HG02678 (cell line): ENCODE results near the gene SCNN1B.
A peak's percentile ranks its signal among the peaks of the same experiment; 100 is the strongest.
"Not testable (repeated sequence)": the region's sequence is repeated elsewhere in the genome, so short reads cannot be mapped to it uniquely, and the experiment has no call there.

Source experiments
- ATAC-seq: cut with Tn5 transposase; IDR thresholded peaks from one replicate; pipeline ENCODE4 v1.9.1; 2021; ENCODE audit warnings: mild to moderate bottlenecking, moderate library complexity; ENCODE audit not compliant: unreplicated experiment

Gene SCNN1B

GRCh38 chr16:23302045-23302956, at the start of gene SCNN1B:
Gene SCNN1B (plus strand): TSS chr16:23302302. CDS start chr16:23348600, 46,298 bp downstream.
- ATAC-seq = peak; percentile 59

- no peak for ATAC-seq
Observed at GRCh38 chr16:23252310-23252709, 49.8 kb upstream of the SCNN1B start.

- ATAC-seq = not testable (repeated sequence)
Observed at GRCh38 chr16:23253650-23254049, 48.5 kb upstream of the SCNN1B start.

- no peak for ATAC-seq
Observed at GRCh38 chr16:23254338-23254737, 47.8 kb upstream of the SCNN1B start.

GRCh38 chr16:23255000-23255399, 47.1 kb upstream of the SCNN1B start:
- ATAC-seq = no peak

GRCh38 chr16:23256440-23256839, 45.7 kb upstream of the SCNN1B start:
- ATAC-seq = no peak

- ATAC-seq = no peak
Observed at GRCh38 chr16:23257682-23258081, 44.4 kb upstream of the SCNN1B start.

GRCh38 chr16:23258919-23259237, 43.2 kb upstream of the SCNN1B start:
- ATAC-seq = no peak

GRCh38 chr16:23267647-23268046, 34.5 kb upstream of the SCNN1B start:
- ATAC-seq = no peak

GRCh38 chr16:23268561-23268960, 33.5 kb upstream of the SCNN1B start:
- no peak for ATAC-seq

GRCh38 chr16:23269248-23269953, 32.7 kb upstream of the SCNN1B start:
- ATAC-seq = no peak

- no peak for ATAC-seq
Observed at GRCh38 chr16:23270654-23271053, 31.4 kb upstream of the SCNN1B start.

- ATAC-seq = no peak
Observed at GRCh38 chr16:23274968-23275367, 27.1 kb upstream of the SCNN1B start.

- no peak for ATAC-seq
Observed at GRCh38 chr16:23276821-23277220, 25.3 kb upstream of the SCNN1B start.

- ATAC-seq = no peak
Observed at GRCh38 chr16:23278031-23278430, 24.1 kb upstream of the SCNN1B start.

GRCh38 chr16:23279721-23280153, 22.4 kb upstream of the SCNN1B start:
- no peak for ATAC-seq

GRCh38 chr16:23280483-23280967, 21.6 kb upstream of the SCNN1B start:
- no peak for ATAC-seq

GRCh38 chr16:23282568-23282967, 19.5 kb upstream of the SCNN1B start:
- ATAC-seq = no peak

GRCh38 chr16:23283571-23283970, 18.5 kb upstream of the SCNN1B start:
- ATAC-seq = no peak

- ATAC-seq = no peak
Observed at GRCh38 chr16:23284584-23284983, 17.5 kb upstream of the SCNN1B start.

- no peak for ATAC-seq
Observed at GRCh38 chr16:23286131-23286532, 16.0 kb upstream of the SCNN1B start.

- no peak for ATAC-seq
Observed at GRCh38 chr16:23288209-23288608, 13.9 kb upstream of the SCNN1B start.
